ENCODE data around the gene MPC2.
"Not testable (repeated sequence)": the region's sequence is repeated elsewhere in the genome, so short reads cannot be mapped to it uniquely, and the experiment has no call there.

Gene MPC2

GRCh38 chr1:167904652-167905130, 32.2 kb downstream of the MPC2 start:
- DNase-seq = no peak

- no peak for DNase-seq
Measured at GRCh38 chr1:167900907-167901306, 36.0 kb downstream of the MPC2 start.

- no peak for DNase-seq
Measured at GRCh38 chr1:167899253-167899681, 37.6 kb downstream of the MPC2 start.

- no peak for DNase-seq
Measured at GRCh38 chr1:167898578-167899222, 38.2 kb downstream of the MPC2 start.

- no peak for DNase-seq
Measured at GRCh38 chr1:167893798-167894197, 43.1 kb downstream of the MPC2 start.

GRCh38 chr1:167890400-167890799, 46.5 kb downstream of the MPC2 start:
- DNase-seq = no peak

- DNase-seq = not testable (repeated sequence)
Measured at GRCh38 chr1:167887187-167887586, 49.7 kb downstream of the MPC2 start.

GRCh38 chr1:167882376-167882775, 54.5 kb downstream of the MPC2 start:
- no peak for DNase-seq

GRCh38 chr1:167881786-167882185, 55.1 kb downstream of the MPC2 start:
- DNase-seq = no peak

- no peak for DNase-seq
Measured at GRCh38 chr1:167881069-167881468, 55.8 kb downstream of the MPC2 start.

- DNase-seq = no peak
Measured at GRCh38 chr1:167880580-167881021, 56.3 kb downstream of the MPC2 start.

- DNase-seq = no peak
Measured at GRCh38 chr1:167879508-167879907, 57.4 kb downstream of the MPC2 start.

- DNase-seq = no peak
Measured at GRCh38 chr1:167878372-167879160, 58.3 kb downstream of the MPC2 start.

GRCh38 chr1:167876597-167877175, 60.2 kb downstream of the MPC2 start:
- no peak for DNase-seq

GRCh38 chr1:167871331-167871730, 65.5 kb downstream of the MPC2 start:
- DNase-seq = no peak

GRCh38 chr1:167869157-167870001, 67.5 kb downstream of the MPC2 start:
- DNase-seq = not testable (repeated sequence)

GRCh38 chr1:167866739-167867414, 70.0 kb downstream of the MPC2 start:
- DNase-seq = not testable (repeated sequence)

Data from activated T-cell treated with anti-CD3 and anti-CD28 coated beads for 4 hours (primary cell).